Measurements from ENCODE around the gene ABL1.

DNA sequence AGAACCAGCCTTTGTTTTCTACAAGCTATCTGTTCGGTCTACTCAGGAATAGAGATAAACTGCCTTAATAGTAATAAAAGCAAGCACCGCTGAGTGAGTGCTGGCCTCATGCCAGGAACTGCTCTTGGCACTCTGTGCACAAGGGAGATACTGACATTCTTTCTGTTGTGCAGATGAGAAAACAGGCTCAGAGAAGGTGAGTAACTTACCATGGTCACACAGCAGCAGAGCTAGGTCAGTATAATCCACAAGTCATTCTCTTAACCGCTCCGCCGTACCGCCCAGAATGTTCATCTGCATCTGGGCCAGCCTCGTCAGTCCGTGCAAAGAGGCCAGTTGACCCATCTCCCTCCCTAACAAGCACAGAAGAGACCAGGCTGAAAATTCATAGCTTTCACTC, 34.2 kb downstream of the ABL1 start:
- no peak for TF ChIP-seq GATA2 (IDR thresholded peaks at IDR 0.05; ENCODE audit: low read depth, low read length)
- TF ChIP-seq GATA3 (IDR thresholded peaks at IDR 0.05; ENCODE audit: low read depth, low read length) = no peak
